ENCODE measurements around the gene PLK1.

Gene PLK1

GRCh38 chr16:23668225-23668624 is 10.5 kb upstream of the PLK1 start:
- no peak overlapping the region for H3K4me3 ChIP-seq (replicated peaks; ENCODE audit: low read depth, low read length)
- TF ChIP-seq, protein P1, sequence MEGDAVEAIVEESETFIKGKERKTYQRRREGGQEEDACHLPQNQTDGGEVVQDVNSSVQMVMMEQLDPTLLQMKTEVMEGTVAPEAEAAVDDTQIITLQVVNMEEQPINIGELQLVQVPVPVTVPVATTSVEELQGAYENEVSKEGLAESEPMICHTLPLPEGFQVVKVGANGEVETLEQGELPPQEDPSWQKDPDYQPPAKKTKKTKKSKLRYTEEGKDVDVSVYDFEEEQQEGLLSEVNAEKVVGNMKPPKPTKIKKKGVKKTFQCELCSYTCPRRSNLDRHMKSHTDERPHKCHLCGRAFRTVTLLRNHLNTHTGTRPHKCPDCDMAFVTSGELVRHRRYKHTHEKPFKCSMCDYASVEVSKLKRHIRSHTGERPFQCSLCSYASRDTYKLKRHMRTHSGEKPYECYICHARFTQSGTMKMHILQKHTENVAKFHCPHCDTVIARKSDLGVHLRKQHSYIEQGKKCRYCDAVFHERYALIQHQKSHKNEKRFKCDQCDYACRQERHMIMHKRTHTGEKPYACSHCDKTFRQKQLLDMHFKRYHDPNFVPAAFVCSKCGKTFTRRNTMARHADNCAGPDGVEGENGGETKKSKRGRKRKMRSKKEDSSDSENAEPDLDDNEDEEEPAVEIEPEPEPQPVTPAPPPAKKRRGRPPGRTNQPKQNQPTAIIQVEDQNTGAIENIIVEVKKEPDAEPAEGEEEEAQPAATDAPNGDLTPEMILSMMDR (IDR thresholded peaks at IDR 0.05; ENCODE audit: low read depth, low read length, missing control alignments), result no peak
- no peak for DNase-seq (ENCODE audit: extremely low read depth, low read depth)

DNA sequence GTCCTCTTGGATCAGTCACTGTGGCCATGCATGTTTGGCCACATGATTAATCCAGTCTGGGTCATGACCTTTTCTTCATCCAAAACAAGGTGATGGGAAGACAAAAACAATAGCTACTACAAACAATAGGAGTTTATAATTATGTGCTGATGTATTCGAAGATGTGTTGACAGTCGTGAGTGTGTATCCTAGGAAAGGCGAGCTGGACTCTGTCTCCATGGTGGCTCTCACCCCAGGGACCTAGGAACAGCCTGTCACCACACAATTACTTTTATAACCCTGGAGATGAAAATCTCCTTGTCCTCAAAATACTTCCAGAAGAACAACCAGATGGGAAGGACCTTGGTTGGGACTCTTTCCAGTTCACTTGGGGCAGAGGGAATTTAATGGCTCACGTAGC is 9.8 kb upstream of the PLK1 start:
- TF ChIP-seq, protein P1 (IDR thresholded peaks at IDR 0.05; ENCODE audit: low read depth, low read length, missing control alignments), result no peak
- H3K4me3 ChIP-seq (replicated peaks; ENCODE audit: low read depth, low read length), result no peak overlapping the region
- no peak for DNase-seq (ENCODE audit: extremely low read depth, low read depth)

- no peak overlapping the region for H3K4me3 ChIP-seq (replicated peaks; ENCODE audit: low read depth, low read length)
- TF ChIP-seq, protein P1 (IDR thresholded peaks at IDR 0.05; ENCODE audit: low read depth, low read length, missing control alignments), result no peak
- no peak for DNase-seq (ENCODE audit: extremely low read depth, low read depth)
These were observed 8.4 kb upstream of the PLK1 start for GRCh38 chr16:23670137-23670776.

DNA sequence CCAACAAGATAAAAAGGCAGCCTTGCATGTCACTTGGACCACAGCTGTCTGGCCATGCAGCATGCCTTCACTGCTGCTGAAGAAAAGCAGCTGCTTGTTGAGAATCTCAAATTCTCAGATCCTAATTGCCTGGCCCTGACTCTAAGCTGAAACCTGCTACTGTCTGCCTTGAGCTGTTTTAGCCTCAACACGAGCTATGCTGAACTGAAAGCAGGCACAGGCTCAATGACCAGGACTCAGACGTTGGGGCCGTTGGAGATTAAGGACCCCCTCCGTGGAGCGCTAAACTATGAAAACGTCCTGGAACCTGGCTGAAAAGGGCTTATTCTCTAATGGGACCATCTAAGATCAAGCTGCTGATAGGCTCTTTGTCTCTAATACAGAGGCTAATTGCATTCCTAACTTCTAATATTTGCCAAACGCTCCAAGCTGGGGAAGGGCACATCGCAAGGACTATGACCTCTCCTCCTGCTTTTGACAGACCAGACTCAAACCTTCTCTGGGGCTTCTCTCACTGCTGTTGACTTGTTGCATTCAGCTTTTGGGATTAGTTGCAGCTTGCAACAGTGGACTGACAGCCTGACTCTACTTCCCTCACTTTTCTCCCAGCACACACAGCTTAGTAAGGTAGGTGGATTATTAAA is 4.6 kb upstream of the PLK1 start:
- no peak for DNase-seq (ENCODE audit: extremely low read depth, low read depth)
- no peak overlapping the region for H3K4me3 ChIP-seq (replicated peaks; ENCODE audit: low read depth, low read length)
- TF ChIP-seq, protein P1 (IDR thresholded peaks at IDR 0.05; ENCODE audit: low read depth, low read length, missing control alignments), result no peak

GRCh38 chr16:23676924-23677480 is 1.7 kb upstream of the PLK1 start:
- TF ChIP-seq, protein P1 (IDR thresholded peaks at IDR 0.05; ENCODE audit: low read depth, low read length, missing control alignments), result no peak
- H3K4me3 ChIP-seq (replicated peaks; ENCODE audit: low read depth, low read length), result no peak overlapping the region
- no peak for DNase-seq (ENCODE audit: extremely low read depth, low read depth)

DNA sequence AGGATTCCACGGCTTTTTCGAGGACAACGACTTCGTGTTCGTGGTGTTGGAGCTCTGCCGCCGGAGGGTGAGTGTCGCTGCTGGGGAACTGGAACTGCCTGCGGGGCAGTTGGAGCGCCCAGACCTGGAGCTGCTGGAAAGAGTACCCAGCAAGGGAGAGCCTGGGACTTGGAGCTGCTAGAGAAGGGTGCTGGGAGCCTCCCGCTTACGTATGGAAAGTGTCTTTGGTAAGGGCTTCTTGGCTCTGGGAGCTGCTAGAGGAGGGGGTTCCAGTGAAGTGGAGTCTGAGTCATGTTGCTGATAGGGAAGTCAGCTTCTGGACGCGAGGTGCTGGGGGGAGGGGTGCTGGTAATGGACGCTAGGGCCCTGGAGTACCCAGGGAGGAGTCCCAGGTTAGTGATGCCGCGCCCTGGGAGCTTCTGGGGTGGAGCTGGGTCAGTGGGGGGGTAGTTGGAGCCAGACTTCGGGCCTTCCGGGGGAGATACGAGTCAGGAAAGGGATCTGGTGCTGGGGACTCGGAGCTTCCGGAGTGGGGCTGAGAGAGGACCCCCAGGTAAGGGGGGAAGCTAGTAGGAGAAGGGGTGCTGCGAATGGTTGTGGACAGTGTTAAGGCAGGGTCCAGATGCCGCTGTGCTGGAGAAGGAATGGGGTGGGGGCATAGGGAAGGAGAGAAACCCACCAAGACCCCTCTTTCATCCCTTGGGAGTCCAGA is 741 bp downstream of the PLK1 start:
- TF ChIP-seq, protein P1 (IDR thresholded peaks at IDR 0.05; ENCODE audit: low read depth, low read length, missing control alignments), result no peak
- no peak for DNase-seq (ENCODE audit: extremely low read depth, low read depth)
- peak overlapping the region; percentile 80 for H3K4me3 ChIP-seq (replicated peaks; ENCODE audit: low read depth, low read length)

Measured in HFF-Myc (cell line).